Suprapubic skin (tissue), 4 donors: ENCODE measurements around the gene GSKIP. TPM values are rescaled to one million over a fixed set of nuclear protein-coding genes. Genes with fewer than 3 reads are reported as not detected.

Experiments
- DNase-seq, 2 donors: peaks; one replicate each; pipeline ENCODE4 v3.0.0-alpha.2; 2019; ENCODE audit warnings: low spot score in 2 of 2
- H3K27ac ChIP-seq: fragments of 200-600 bp; sonication (generic); one replicate; pipeline ENCODE4 v1.5.1; 2019
- H3K27me3 ChIP-seq: fragments of 200-600 bp; sonication (generic); one replicate; pipeline ENCODE4 v1.5.1; 2019
- H3K36me3 ChIP-seq: fragments of 200-600 bp; sonication (generic); one replicate; pipeline ENCODE4 v1.5.1; 2019
- H3K4me1 ChIP-seq: fragments of 200-600 bp; sonication (generic); one replicate; pipeline ENCODE4 v1.5.1; 2019
- H3K4me3 ChIP-seq: fragments of 200-600 bp; sonication (generic); one replicate; pipeline ENCODE4 v1.5.1; 2019; ENCODE audit warnings: mild to moderate bottlenecking
- H3K9me3 ChIP-seq: fragments of 200-600 bp; sonication (generic); one replicate; pipeline ENCODE4 v1.5.1; 2019
- CTCF ChIP-seq, 2 donors: fragments of 200-600 bp in 1 of 2; fragments of 450-650 bp in 1 of 2; sonication (generic) in 1 of 2; IDR thresholded peaks; one replicate each; pipeline ENCODE4 v1.5.1; 2016 to 2019; ENCODE audit warnings: antibody characterized with exemption in 2 of 2, mild to moderate bottlenecking in 1 of 2, moderate library complexity in 1 of 2
- EP300 ChIP-seq: sonication (generic); formaldehyde crosslinking; IDR thresholded peaks from one replicate; pipeline ENCODE4 v1.6.1; 2017; ENCODE audit warnings: antibody characterized with exemption
- POLR2A ChIP-seq, 2 donors: fragments of 450-650 bp; IDR thresholded peaks; one replicate each; pipeline ENCODE4 v1.6.1; 2017; ENCODE audit warnings: antibody characterized with exemption in 2 of 2, mild to moderate bottlenecking in 2 of 2, moderate library complexity in 2 of 2
- POLR2AphosphoS5 ChIP-seq, 3 donors: sonication (generic); formaldehyde crosslinking; IDR thresholded peaks; one replicate each; pipeline ENCODE4 v1.6.1; 2017; ENCODE audit warnings: antibody characterized with exemption in 3 of 3
- WGBS: methylation state at CpG from one replicate; pipeline ENCODE4 v1.1.5; 2018; 5-methylcytosine and 5-hydroxymethylcytosine counted together
- total RNA-seq, 4 donors: library from RNA; depleted of rRNA; stranded (reverse); fragments of >200 nt; gene quantifications; one replicate each; pipeline ENCODE4 v1.1.0, GENCODE V29; 2016

The GSKIP gene
- total RNA-seq, 4 donors from 2014 or later: 7.9 to 50.1 (median 24.7) TPM

DNA sequence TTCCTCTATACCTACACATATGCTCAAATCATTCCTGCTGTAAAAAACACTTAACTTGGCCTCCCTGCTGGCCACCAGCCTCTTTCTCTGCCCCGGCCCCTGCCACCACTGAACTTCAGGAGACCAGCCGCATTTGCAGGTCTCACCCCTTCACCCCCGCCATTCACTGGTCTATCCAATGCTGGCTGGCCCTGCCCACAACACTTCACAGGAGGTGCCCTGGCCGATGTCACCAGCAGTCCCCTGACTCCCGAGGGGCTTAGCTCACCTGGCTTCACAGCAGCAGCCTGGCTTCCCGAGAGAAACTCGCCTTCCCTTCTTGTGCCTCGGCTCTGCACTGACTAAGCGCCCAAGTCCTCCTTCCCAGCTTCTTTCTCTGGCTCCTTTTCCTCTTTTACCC, 36.1 kb downstream of the GSKIP start:
- 89% methylated on average over 9 of the region's 9 CpGs for WGBS
- H3K4me1 ChIP-seq: no peaks in the 10 kb centered on the region
- no peaks in the 10 kb centered on the region for H3K36me3 ChIP-seq
- H3K27ac ChIP-seq: no peak overlapping the region
- H3K27me3 ChIP-seq: no peaks in the 10 kb centered on the region
- no peak for TF ChIP-seq EP300
- no peak for TF ChIP-seq CTCF (IDR thresholded peaks at IDR 0.05)
- no peak for TF ChIP-seq POLR2AphosphoS5 (IDR thresholded peaks at IDR 0.05)
- no peak for TF ChIP-seq POLR2A (IDR thresholded peaks at IDR 0.05)
- H3K4me3 ChIP-seq: no peak overlapping the region
- H3K9me3 ChIP-seq: no peaks in the 10 kb centered on the region
- no peak for DNase-seq

DNA sequence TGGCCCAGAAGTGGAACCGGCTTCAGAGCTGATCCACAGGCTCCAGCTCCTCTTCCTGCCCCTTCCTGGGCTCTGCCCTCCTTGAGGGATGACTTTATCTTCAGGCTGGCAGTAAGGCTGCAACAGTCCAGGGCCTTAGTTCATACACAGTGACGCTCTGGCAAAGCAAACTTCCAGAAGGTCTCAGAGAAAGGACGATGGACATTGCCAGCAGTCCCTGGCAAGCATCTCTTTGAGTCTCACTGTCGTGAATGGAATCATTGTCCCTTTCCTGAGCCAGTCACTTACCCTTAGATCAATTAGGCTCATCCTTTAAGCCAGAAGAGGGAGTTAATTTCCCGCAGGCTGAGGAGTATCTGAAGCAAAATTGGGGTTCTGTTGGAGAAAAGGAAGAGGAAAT, 37.2 kb downstream of the GSKIP start:
- no peak for TF ChIP-seq POLR2AphosphoS5 (IDR thresholded peaks at IDR 0.05)
- no peak for TF ChIP-seq EP300
- TF ChIP-seq CTCF (IDR thresholded peaks at IDR 0.05): no peak
- TF ChIP-seq POLR2A (IDR thresholded peaks at IDR 0.05): no peak
- no peak for DNase-seq
- no peak overlapping the region for H3K4me3 ChIP-seq
- H3K36me3 ChIP-seq: no peaks in the 10 kb centered on the region
- H3K27ac ChIP-seq: no peak overlapping the region
- H3K4me1 ChIP-seq: no peaks in the 10 kb centered on the region
- H3K9me3 ChIP-seq: no peaks in the 10 kb centered on the region
- WGBS: 85% methylated on average over 5 of the region's 5 CpGs
- no peaks in the 10 kb centered on the region for H3K27me3 ChIP-seq

DNA sequence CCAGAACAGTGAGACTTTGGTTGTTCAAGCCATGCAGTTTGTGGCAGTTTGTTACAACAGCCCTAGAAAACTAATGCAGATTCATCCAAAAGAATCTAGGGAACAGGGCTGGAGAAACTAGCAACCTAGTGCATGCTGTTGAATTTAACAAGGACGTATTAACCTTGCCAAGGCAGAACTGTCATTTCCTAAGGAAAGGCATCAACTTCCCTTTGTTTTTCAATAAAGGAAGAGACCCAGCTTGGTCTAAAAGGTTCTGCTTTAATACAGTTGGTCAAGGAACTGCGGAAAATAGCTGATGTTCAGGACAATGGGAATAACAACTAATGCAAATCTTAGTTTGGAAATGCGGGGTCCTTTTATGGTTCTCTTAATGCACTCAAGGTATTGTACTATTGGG, 40.1 kb downstream of the GSKIP start:
- DNase-seq: no peak
- Histone ChIP-seq H3K36me3 (no peaks in the 10 kb centered on the region), H3K9me3 (no peaks in the 10 kb centered on the region), H3K27me3 (no peaks in the 10 kb centered on the region), H3K27ac (no peak overlapping the region), H3K4me3 (no peak overlapping the region), H3K4me1 (no peaks in the 10 kb centered on the region)
- 77% methylated on average over 3 of the region's 3 CpGs for WGBS
- TF ChIP-seq POLR2AphosphoS5 (IDR thresholded peaks at IDR 0.05): no peak
- TF ChIP-seq EP300: no peak
- TF ChIP-seq POLR2A (IDR thresholded peaks at IDR 0.05): no peak
- TF ChIP-seq CTCF (IDR thresholded peaks at IDR 0.05): no peak

DNA sequence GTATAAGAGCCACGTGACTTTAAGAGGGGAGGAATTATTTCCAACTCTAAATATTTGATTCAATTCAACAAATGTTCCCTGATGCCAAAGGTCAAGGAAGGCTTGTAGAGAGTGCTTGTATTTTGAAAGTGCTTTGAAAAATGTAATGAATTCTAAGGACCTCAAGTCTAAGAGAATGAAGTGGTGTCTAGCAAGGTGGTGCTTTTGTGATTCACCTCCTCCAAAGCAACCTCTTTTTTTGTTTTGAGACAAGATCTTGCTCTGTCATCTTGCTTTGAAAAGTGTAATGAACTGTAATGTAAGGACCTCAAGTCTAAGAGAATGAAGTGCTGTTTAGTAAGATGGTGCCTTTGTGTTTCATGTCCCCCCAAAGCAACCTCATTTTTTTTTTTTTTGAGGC, 42.4 kb downstream of the GSKIP start:
- no peak for DNase-seq
- no peak for TF ChIP-seq EP300
- no peak for TF ChIP-seq POLR2AphosphoS5 (IDR thresholded peaks at IDR 0.05)
- no peak for TF ChIP-seq CTCF (IDR thresholded peaks at IDR 0.05)
- TF ChIP-seq POLR2A (IDR thresholded peaks at IDR 0.05): no peak
- no peaks in the 10 kb centered on the region for H3K4me1 ChIP-seq
- WGBS: 88% methylated on average over 1 of the region's 1 CpG
- H3K27me3 ChIP-seq: no peaks in the 10 kb centered on the region
- no peaks in the 10 kb centered on the region for H3K9me3 ChIP-seq
- no peak overlapping the region for H3K4me3 ChIP-seq
- no peak overlapping the region for H3K27ac ChIP-seq
- no peaks in the 10 kb centered on the region for H3K36me3 ChIP-seq

GRCh38 chr14:96407935-96408570, 44.7 kb downstream of the GSKIP start:
- Histone ChIP-seq H3K27me3 (no peaks in the 10 kb centered on the region), H3K4me1 (no peaks in the 10 kb centered on the region), H3K4me3 (no peak overlapping the region), H3K9me3 (no peaks in the 10 kb centered on the region), H3K36me3 (no peaks in the 10 kb centered on the region), H3K27ac (no peak overlapping the region)
- no peak for TF ChIP-seq POLR2A (IDR thresholded peaks at IDR 0.05)
- TF ChIP-seq CTCF (IDR thresholded peaks at IDR 0.05): no peak
- no peak for TF ChIP-seq POLR2AphosphoS5 (IDR thresholded peaks at IDR 0.05)
- TF ChIP-seq EP300: no peak
- WGBS: 55% methylated on average over 3 of the region's 3 CpGs
- DNase-seq: no peak
